NB4 (cell line): ENCODE measurements around the gene GRAMD1C.

Experiments used
- POLR2A ChIP-seq: IDR thresholded peaks from 2 replicates; pipeline ENCODE4 v1.6.1; 2011; ENCODE audit warnings: mild to moderate bottlenecking; ENCODE audit not compliant: insufficient read length; ENCODE audit errors: extremely low read depth
- TF ChIP-seq, protein P1 (sequence below): IDR thresholded peaks from one replicate; pipeline ENCODE4 v1.5.1; 2012; ENCODE audit warnings: low read depth, low read length

DNA sequence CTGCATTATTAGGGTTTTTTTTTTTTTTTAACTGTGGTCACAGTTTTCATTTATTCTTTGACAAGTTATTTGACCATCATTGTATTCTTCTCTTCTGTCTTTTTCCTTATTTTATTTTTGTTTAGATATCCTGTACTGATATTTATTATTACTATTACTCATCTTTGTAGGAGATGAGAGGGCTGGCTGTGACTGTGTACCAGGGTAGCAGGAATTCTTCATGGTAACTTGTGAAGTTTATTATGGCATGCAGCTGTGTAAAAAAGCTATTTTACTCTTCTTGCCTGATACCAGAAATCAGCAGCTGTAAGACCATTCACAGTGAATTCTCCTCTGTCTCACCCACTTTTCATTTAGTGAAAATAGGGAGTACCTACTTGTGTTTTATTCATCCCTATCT is 47.2 kb upstream of the GRAMD1C start:
- TF ChIP-seq, protein P1, sequence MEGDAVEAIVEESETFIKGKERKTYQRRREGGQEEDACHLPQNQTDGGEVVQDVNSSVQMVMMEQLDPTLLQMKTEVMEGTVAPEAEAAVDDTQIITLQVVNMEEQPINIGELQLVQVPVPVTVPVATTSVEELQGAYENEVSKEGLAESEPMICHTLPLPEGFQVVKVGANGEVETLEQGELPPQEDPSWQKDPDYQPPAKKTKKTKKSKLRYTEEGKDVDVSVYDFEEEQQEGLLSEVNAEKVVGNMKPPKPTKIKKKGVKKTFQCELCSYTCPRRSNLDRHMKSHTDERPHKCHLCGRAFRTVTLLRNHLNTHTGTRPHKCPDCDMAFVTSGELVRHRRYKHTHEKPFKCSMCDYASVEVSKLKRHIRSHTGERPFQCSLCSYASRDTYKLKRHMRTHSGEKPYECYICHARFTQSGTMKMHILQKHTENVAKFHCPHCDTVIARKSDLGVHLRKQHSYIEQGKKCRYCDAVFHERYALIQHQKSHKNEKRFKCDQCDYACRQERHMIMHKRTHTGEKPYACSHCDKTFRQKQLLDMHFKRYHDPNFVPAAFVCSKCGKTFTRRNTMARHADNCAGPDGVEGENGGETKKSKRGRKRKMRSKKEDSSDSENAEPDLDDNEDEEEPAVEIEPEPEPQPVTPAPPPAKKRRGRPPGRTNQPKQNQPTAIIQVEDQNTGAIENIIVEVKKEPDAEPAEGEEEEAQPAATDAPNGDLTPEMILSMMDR: no peak
- no peak for TF ChIP-seq POLR2A
